ENCODE results near the gene DNAJC5. TPM values are rescaled to one million over a fixed set of nuclear protein-coding genes. Genes with fewer than 3 reads are reported as not detected.

The DNAJC5 gene
- total RNA-seq, 4 donors from 2014 or later: 10.9 to 39.8 (median 25.6) TPM

DNA sequence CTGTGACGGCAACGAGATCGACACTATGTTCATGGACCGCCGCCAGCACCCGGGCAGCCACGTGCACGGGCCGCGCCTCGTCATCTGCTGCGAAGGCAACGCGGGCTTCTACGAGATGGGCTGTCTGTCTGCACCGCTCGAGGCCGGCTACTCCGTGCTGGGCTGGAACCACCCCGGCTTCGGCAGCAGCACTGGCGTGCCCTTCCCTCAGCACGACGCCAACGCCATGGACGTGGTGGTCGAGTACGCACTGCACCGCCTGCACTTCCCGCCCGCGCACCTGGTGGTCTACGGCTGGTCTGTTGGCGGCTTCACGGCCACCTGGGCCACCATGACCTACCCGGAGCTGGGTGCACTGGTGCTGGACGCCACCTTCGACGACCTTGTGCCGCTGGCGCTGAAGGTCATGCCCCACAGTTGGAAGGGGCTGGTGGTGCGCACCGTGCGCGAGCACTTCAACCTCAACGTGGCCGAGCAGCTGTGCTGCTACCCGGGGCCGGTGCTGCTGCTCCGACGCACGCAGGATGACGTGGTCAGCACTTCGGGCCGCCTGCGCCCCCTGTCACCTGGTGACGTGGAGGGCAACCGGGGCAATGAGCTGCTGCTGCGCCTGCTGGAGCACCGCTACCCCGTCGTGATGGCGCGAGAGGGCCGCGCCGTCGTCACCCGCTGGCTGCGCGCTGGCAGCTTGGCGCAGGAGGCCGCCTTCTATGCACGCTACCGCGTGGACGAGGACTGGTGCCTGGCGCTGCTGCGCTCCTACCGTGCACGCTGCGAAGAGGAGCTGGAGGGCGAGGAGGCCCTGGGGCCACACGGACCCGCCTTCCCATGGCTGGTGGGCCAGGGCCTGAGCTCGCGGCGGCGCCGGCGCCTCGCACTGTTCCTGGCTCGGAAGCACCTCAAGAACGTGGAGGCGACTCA lies 32.7 kb upstream of the DNAJC5 start:
- Histone ChIP-seq H3K9me3 (no peaks in the 10 kb centered on the region), H3K27ac (no peak overlapping the region), H3K36me3 (no peaks in the 10 kb centered on the region), H3K4me3 (no peak overlapping the region), H3K4me1 (peaks cover 0 to 22% of the 10 kb centered on the region in 2 donors), H3K27me3 (no peaks in the 10 kb centered on the region)
- TF ChIP-seq, protein P1, sequence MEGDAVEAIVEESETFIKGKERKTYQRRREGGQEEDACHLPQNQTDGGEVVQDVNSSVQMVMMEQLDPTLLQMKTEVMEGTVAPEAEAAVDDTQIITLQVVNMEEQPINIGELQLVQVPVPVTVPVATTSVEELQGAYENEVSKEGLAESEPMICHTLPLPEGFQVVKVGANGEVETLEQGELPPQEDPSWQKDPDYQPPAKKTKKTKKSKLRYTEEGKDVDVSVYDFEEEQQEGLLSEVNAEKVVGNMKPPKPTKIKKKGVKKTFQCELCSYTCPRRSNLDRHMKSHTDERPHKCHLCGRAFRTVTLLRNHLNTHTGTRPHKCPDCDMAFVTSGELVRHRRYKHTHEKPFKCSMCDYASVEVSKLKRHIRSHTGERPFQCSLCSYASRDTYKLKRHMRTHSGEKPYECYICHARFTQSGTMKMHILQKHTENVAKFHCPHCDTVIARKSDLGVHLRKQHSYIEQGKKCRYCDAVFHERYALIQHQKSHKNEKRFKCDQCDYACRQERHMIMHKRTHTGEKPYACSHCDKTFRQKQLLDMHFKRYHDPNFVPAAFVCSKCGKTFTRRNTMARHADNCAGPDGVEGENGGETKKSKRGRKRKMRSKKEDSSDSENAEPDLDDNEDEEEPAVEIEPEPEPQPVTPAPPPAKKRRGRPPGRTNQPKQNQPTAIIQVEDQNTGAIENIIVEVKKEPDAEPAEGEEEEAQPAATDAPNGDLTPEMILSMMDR (IDR thresholded peaks at IDR 0.05): no peak
- TF ChIP-seq POLR2A (IDR thresholded peaks at IDR 0.05): no peak
- intact Hi-C loops (cut with DNase I; ENCODE audit: low total_unique reads): loop anchor here (10.0 kb wide), 1 partner anchor 77 kb away; no protein-coding TSS in a partner anchor
- DNase-seq: no peak

DNA sequence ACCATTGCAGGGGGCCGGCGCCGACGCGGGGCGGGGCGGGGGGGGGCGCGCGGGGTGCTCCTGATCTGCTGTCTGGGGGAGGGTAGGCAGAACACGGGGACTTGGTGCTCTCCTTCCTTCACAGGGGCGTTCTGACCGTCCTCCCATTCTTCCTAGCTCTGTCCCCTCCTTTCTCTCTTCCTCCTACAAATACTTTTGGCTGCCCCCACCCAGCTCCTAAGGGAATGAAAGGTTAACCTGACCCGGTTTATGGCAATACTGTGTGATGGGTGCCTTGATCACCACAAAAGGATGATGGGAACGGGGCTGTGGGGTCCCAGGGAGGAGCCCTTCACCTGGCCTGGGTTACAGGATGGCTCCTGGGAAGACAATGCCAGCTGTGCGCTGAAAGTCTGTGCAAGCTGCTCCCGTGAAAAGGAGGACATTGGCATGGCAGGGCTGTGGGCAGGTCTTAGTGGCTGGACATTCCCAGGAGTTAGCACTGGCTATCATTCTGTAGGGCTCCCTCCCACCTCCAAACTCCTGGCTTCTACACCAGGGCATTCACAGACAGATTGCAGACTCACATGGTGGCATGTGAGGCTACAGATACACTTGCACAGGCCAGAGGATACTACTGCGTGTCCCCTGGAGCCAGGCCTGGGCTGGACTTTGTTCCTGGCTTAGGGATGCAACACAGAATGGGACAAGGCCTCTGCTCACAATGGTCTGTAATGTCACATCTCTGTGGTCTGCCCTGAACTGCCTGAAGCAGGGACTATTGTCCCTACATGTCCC lies 31.7 kb upstream of the DNAJC5 start:
- H3K4me3 ChIP-seq: peak overlapping the region in 1 of 2 donors; percentile 81
- H3K27ac ChIP-seq: peak overlapping the region; percentile 83 to 84
- H3K4me1 ChIP-seq: peaks cover 0 to 14% of the 10 kb centered on the region in 2 donors
- intact Hi-C loops (cut with DNase I; ENCODE audit: low total_unique reads): loop anchor here (10.0 kb wide), 1 partner anchor 78 kb away; no protein-coding TSS in a partner anchor
- no peaks in the 10 kb centered on the region for H3K36me3 ChIP-seq
- TF ChIP-seq, protein P1 (IDR thresholded peaks at IDR 0.05): no peak
- TF ChIP-seq POLR2A (IDR thresholded peaks at IDR 0.05): no peak
- H3K27me3 ChIP-seq: no peaks in the 10 kb centered on the region
- no peaks in the 10 kb centered on the region for H3K9me3 ChIP-seq
- no peak for DNase-seq

DNA sequence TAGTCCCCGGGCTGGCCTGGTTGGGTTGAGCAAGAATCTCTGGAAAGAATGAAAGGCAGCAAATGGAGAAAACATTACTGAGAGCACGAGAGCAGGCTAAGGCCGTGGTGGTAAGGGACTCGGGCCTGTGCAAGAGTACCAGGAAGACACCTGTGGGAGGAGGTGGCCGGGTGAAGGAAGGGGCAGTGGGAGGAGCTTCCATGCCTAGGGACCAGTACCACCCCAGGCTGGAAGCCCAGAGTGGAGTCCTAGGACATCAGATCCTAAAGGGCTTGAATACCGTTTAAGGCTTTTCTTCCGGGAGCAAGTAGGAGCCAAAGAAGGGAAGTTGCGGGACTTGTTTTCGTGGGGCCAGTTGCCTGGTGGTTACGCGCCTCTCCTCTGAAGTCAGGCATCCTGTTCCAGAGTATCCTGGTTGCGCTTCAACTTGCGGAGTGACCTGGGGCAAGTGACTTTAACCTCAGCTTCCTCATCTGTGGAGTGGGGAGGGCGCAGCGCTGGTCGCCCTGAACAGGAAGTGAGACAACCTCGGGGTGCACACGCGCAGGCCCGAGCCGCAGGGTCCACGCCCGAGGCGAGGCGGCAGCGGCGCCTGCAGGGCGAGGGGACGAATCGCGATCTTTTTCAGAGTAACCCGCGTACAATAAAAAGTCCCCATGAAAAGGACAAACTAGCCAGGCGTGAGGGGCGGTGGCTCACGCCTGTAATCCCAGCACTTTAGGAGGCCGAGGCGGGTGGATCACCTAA lies 31.0 kb upstream of the DNAJC5 start:
- peak; percentile 74 to 77 for DNase-seq
- peaks cover 0 to 6% of the 10 kb centered on the region in 2 donors for H3K4me1 ChIP-seq
- H3K27ac ChIP-seq: peak overlapping the region; percentile 83 to 84
- peak overlapping the region; percentile 46 to 81 for H3K4me3 ChIP-seq
- TF ChIP-seq, protein P1 (IDR thresholded peaks at IDR 0.05): peak; percentile 87 to 97 (median 93)
- peak in 1 of 2 donors; percentile 17 for TF ChIP-seq POLR2A (IDR thresholded peaks at IDR 0.05)
- no peaks in the 10 kb centered on the region for H3K36me3 ChIP-seq
- intact Hi-C loops (cut with DNase I; ENCODE audit: low total_unique reads): loop anchor here (10.0 kb wide), 1 partner anchor 79 kb away; no protein-coding TSS in a partner anchor
- H3K9me3 ChIP-seq: no peaks in the 10 kb centered on the region
- no peaks in the 10 kb centered on the region for H3K27me3 ChIP-seq

DNA sequence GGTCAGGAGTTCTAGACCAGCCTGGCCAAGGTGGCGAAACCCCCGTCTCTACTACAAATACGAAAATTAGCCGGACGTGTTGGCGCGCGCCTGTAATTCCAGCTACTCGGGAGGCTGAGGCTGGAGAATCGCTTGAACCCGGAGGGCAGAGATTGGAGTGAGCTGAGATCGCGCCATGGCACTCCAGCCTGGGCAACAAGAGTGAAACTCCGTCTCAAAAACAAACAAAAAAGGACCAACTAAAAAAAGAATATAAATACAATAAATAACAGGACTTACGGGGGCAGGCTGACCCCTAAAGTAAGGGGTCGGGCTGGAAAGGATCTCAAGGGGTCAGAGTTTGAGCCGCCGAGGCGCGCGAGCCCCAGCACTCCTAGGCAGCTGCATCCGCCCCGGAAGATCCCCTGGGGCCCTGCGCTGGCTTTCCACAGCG lies 30.4 kb upstream of the DNAJC5 start:
- intact Hi-C loops (cut with DNase I; ENCODE audit: low total_unique reads): loop anchor here (10.0 kb wide), 1 partner anchor 80 kb away; no protein-coding TSS in a partner anchor
- DNase-seq: no peak
- no peaks in the 10 kb centered on the region for H3K27me3 ChIP-seq
- peaks cover 0 to 6% of the 10 kb centered on the region in 2 donors for H3K4me1 ChIP-seq
- H3K4me3 ChIP-seq: peak overlapping the region; percentile 46 to 81
- peak overlapping the region; percentile 83 to 84 for H3K27ac ChIP-seq
- H3K36me3 ChIP-seq: no peaks in the 10 kb centered on the region
- TF ChIP-seq, protein P1 (IDR thresholded peaks at IDR 0.05): no peak
- no peak for TF ChIP-seq POLR2A (IDR thresholded peaks at IDR 0.05)
- no peaks in the 10 kb centered on the region for H3K9me3 ChIP-seq
